ENCODE measurements around the gene GIPR.

The GIPR gene

GRCh38 chr19:45645068-45645630 is 22.9 kb upstream of the GIPR start:
- Histone ChIP-seq H3K4me2 (ENCODE audit: low read length) (peak overlapping the region; percentile 69), H3K4me3 (ENCODE audit: low read length) (peak overlapping the region; percentile 71), H3K9me2 (replicated peaks; ENCODE audit: control insufficient read depth, low read length) (no peaks in the 10 kb centered on the region), H3K36me3 (ENCODE audit: control insufficient read depth, low read length) (no peaks in the 10 kb centered on the region), H3F3A (ENCODE audit: control insufficient read depth, insufficient read depth) (peaks cover 19% of the 10 kb centered on the region), H3K9me3 (ENCODE audit: control insufficient read depth, insufficient read depth, low read length) (no peaks in the 10 kb centered on the region), H3K27me3 (ENCODE audit: control insufficient read depth, low read length) (peaks cover 18% of the 10 kb centered on the region), H3K4me1 (ENCODE audit: control insufficient read depth, low read length) (peaks cover 46% of the 10 kb centered on the region), H3K27ac (ENCODE audit: low read depth, low read length) (no peak overlapping the region), H3K79me2 (ENCODE audit: control insufficient read depth, low read length) (no peaks in the 10 kb centered on the region), H4K20me1 (ENCODE audit: control insufficient read depth, insufficient read depth, low read depth, low read length) (no peaks in the 10 kb centered on the region)
- no peak for TF ChIP-seq EZH2phosphoT487 (IDR thresholded peaks at IDR 0.05; ENCODE audit: borderline replicate concordance, low read length)
- TF ChIP-seq CTCF (IDR thresholded peaks at IDR 0.05; ENCODE audit: low read depth, low read length, poor library complexity, severe bottlenecking): no peak

- peak overlapping the region; percentile 71 for H3K4me3 ChIP-seq (ENCODE audit: low read length)
- peaks cover 18% of the 10 kb centered on the region for H3K27me3 ChIP-seq (ENCODE audit: control insufficient read depth, low read length)
- H4K20me1 ChIP-seq (ENCODE audit: control insufficient read depth, insufficient read depth, low read depth, low read length): no peaks in the 10 kb centered on the region
- H3K27ac ChIP-seq (ENCODE audit: low read depth, low read length): peak overlapping the region; percentile 16; the same call in 1 of the 2 replicates
- no peaks in the 10 kb centered on the region for H3K9me2 ChIP-seq (replicated peaks; ENCODE audit: control insufficient read depth, low read length)
- no peak for TF ChIP-seq EZH2phosphoT487 (IDR thresholded peaks at IDR 0.05; ENCODE audit: borderline replicate concordance, low read length)
- TF ChIP-seq CTCF (IDR thresholded peaks at IDR 0.05; ENCODE audit: low read depth, low read length, poor library complexity, severe bottlenecking): no peak
- H3K79me2 ChIP-seq (ENCODE audit: control insufficient read depth, low read length): no peaks in the 10 kb centered on the region
- H3K9me3 ChIP-seq (ENCODE audit: control insufficient read depth, insufficient read depth, low read length): no peaks in the 10 kb centered on the region
- H3K4me1 ChIP-seq (ENCODE audit: control insufficient read depth, low read length): peaks cover 42% of the 10 kb centered on the region
- peaks cover 19% of the 10 kb centered on the region for H3F3A ChIP-seq (ENCODE audit: control insufficient read depth, insufficient read depth)
- H3K4me2 ChIP-seq (ENCODE audit: low read length): peak overlapping the region; percentile 69
- no peaks in the 10 kb centered on the region for H3K36me3 ChIP-seq (ENCODE audit: control insufficient read depth, low read length)
Observed at GRCh38 chr19:45645631-45646344, 22.2 kb upstream of the GIPR start.

GRCh38 chr19:45646345-45646698 is 21.7 kb upstream of the GIPR start:
- TF ChIP-seq EZH2phosphoT487 (IDR thresholded peaks at IDR 0.05; ENCODE audit: borderline replicate concordance, low read length): no peak
- TF ChIP-seq CTCF (IDR thresholded peaks at IDR 0.05; ENCODE audit: low read depth, low read length, poor library complexity, severe bottlenecking): no peak
- Histone ChIP-seq H3F3A (ENCODE audit: control insufficient read depth, insufficient read depth) (peaks cover 16% of the 10 kb centered on the region), H3K79me2 (ENCODE audit: control insufficient read depth, low read length) (no peaks in the 10 kb centered on the region), H3K4me1 (ENCODE audit: control insufficient read depth, low read length) (peaks cover 37% of the 10 kb centered on the region), H3K36me3 (ENCODE audit: control insufficient read depth, low read length) (no peaks in the 10 kb centered on the region), H3K9me3 (ENCODE audit: control insufficient read depth, insufficient read depth, low read length) (no peaks in the 10 kb centered on the region), H3K27ac (ENCODE audit: low read depth, low read length) (no peak overlapping the region), H3K27me3 (ENCODE audit: control insufficient read depth, low read length) (peaks cover 18% of the 10 kb centered on the region), H4K20me1 (ENCODE audit: control insufficient read depth, insufficient read depth, low read depth, low read length) (no peaks in the 10 kb centered on the region), H3K9me2 (replicated peaks; ENCODE audit: control insufficient read depth, low read length) (no peaks in the 10 kb centered on the region), H3K4me3 (ENCODE audit: low read length) (peak overlapping the region; percentile 71), H3K4me2 (ENCODE audit: low read length) (peak overlapping the region; percentile 69)

Data from DOHH2 (cell line).